MG63 (cell line): ENCODE measurements around the gene CD6. TPM values are rescaled to one million over a fixed set of nuclear protein-coding genes. Genes with fewer than 3 reads are reported as not detected.
A peak's percentile ranks its signal among the peaks of the same experiment; 100 is the strongest.
"Not testable (repeated sequence)": the region's sequence is repeated elsewhere in the genome, so short reads cannot be mapped to it uniquely, and the experiment has no call there.

Experiments used
- DNase-seq: peaks from one replicate; pipeline ENCODE4 v3.0.0-alpha.2; 2020
- H3K27me3 ChIP-seq: fragments of 250-450 bp; sonication (Bioruptor Pico); 2 replicates; pipeline ENCODE4 v1.5.1; 2020; ENCODE audit warnings: mild to moderate bottlenecking, moderate library complexity
- H3K36me3 ChIP-seq: fragments of 250-450 bp; sonication (Bioruptor Pico); 2 replicates; pipeline ENCODE4 v1.5.1; 2020; ENCODE audit warnings: mild to moderate bottlenecking, moderate library complexity
- H3K4me3 ChIP-seq: fragments of 250-450 bp; sonication (Bioruptor Pico); 2 replicates; pipeline ENCODE4 v1.5.1; 2020; ENCODE audit warnings: mild to moderate bottlenecking, moderate library complexity
- H3K9me3 ChIP-seq: fragments of 250-450 bp; sonication (Bioruptor Pico); 2 replicates; pipeline ENCODE4 v1.5.1; 2020; ENCODE audit warnings: mild to moderate bottlenecking, moderate library complexity
- total RNA-seq: library from RNA; depleted of rRNA; stranded (reverse); fragments of >200 nt; shearing (Covaris generic); gene quantifications from 2 replicates; pipeline ENCODE4 v1.2.3, GENCODE V29; 2014; ENCODE audit warnings: low replicate concordance

CD6 gene
- total RNA-seq, 1 experiment from 2014 or later, result not detected

GRCh38 chr11:60970369-60970774 lies 1.1 kb upstream of the CD6 start:
- H3K36me3 ChIP-seq, result no peaks in the 10 kb centered on the region
- peak; percentile 26 for DNase-seq
- no peak overlapping the region for H3K4me3 ChIP-seq
- no peaks in the 10 kb centered on the region for H3K27me3 ChIP-seq
- peaks cover 12% of the 10 kb centered on the region for H3K9me3 ChIP-seq

GRCh38 chr11:60970890-60971289 lies 590 bp upstream of the CD6 start:
- H3K36me3 ChIP-seq, result no peaks in the 10 kb centered on the region
- H3K9me3 ChIP-seq, result peaks cover 12% of the 10 kb centered on the region
- H3K4me3 ChIP-seq, result no peak overlapping the region
- no peak for DNase-seq
- H3K27me3 ChIP-seq, result no peaks in the 10 kb centered on the region

DNA sequence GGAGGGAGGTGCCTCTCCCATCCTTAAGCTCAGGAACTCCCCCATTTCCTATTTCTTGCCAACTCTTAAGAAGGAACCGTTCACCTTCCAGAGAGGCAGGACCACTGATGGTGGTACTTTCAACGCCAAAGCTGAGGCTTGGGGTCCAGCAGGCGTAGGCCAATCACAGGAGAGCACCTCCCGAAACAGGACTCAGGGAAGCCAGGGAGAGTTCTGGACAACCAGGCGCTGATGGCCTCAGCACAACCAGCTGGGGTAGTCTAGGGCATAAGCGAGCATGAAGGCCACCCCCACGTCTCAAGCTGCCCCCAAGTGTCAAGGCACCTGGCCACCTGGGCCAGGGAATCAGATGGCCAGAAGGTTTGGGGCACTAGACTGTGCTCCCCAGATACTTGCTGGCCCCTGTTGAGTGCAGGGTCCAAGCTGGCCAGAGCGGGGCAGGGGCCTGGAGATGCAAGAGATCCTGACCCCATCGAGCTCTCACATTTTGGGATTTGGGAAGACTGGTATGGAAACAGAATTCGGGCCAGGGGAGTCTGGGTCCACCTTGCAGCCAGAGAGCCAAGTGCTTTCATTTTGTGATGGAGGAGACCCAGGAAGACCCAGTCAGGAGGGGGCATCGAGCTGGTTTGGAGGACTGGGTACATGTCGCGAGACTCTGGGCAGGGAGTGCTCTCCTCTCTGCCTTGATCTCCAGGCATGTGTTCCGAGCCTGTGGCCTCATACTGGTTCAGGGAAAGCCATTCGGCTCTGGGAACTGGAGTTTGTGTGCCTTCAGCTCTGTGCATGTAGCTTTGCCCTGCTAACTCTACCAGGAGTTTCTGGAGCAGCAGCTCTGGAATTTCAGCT lies 926 bp downstream of the CD6 start:
- Histone ChIP-seq H3K4me3 (no peak overlapping the region), H3K36me3 (no peaks in the 10 kb centered on the region), H3K27me3 (no peaks in the 10 kb centered on the region), H3K9me3 (peaks cover 12% of the 10 kb centered on the region)
- no peak for DNase-seq

DNA sequence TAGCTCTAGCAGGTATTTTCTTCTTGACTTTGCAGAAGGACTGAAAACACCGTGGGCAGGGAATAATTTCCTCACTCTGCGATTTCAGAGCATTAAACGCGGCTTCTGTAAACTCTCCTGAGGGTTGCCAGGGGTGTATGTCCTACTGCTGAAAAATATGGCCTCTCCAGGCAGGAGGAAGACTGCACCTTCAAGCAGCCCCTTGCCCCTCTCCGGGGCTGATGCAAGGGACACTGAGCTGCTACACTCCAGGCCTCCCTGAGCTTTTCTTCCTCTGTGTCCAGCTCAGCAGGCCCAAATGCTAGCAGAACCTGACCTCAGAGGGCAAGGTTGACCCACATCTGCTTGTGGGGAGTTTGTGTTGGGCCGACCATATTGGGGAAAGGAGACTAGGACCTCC lies 2.2 kb downstream of the CD6 start:
- Histone ChIP-seq H3K9me3 (peaks cover 3% of the 10 kb centered on the region; the same call in 1 of the 2 replicates), H3K27me3 (no peaks in the 10 kb centered on the region)
- no peak for DNase-seq

DNA sequence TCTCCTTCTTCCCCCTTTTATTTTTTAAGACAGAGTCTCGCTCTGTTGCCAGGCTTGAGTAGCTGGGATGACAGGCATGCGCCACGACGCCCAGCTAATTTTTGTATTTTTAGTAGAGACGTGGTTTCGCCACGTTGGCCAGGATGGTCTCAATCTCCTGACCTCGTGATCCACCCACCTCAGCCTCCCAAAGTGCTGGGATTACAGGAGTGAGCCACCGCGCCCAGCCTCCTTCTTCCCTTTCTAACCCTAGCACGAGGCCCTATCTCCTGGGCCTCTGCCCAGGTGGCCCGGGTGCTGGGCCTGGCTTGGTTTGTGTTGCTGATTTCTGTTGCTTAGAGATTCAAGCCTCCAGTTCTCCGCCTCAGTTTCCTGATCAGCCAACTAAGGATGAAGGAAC lies 2.8 kb downstream of the CD6 start:
- H3K9me3 ChIP-seq, DNase-seq, H3K36me3 ChIP-seq, H3K27me3 ChIP-seq, H3K4me3 ChIP-seq: not testable (repeated sequence)

More for the DNA sequence above, 2.2 kb downstream of the CD6 start:
- no peaks in the 10 kb centered on the region for H3K36me3 ChIP-seq
- no peak overlapping the region for H3K4me3 ChIP-seq

GRCh38 chr11:60974726-60975125 lies 3.2 kb downstream of the CD6 start:
- no peaks in the 10 kb centered on the region for H3K36me3 ChIP-seq
- no peaks in the 10 kb centered on the region for H3K9me3 ChIP-seq
- no peaks in the 10 kb centered on the region for H3K27me3 ChIP-seq
- DNase-seq, result no peak
- no peak overlapping the region for H3K4me3 ChIP-seq

GRCh38 chr11:60977224-60977623 lies 5.7 kb downstream of the CD6 start:
- no peak overlapping the region for H3K4me3 ChIP-seq
- no peak for DNase-seq
- H3K9me3 ChIP-seq, result no peaks in the 10 kb centered on the region
- no peaks in the 10 kb centered on the region for H3K36me3 ChIP-seq
- H3K27me3 ChIP-seq, result no peaks in the 10 kb centered on the region

DNA sequence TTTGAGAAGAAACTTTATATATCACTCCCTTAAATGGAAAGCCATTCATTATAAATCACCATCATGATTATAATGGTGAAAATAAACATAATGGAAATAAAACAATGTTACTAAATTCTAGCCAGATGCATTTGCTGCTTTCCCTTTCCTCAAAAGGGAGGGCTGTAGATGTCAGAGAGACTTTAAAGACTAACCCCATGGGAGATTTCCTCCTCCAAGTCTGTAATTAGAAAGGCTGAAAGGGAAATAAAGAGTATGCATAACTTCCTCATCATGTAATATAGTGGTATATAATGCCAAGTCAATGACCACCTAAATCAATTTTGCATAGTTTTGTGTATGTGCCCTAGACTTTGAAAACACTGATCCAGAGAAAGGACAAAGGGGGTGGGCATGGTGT lies 6.4 kb downstream of the CD6 start:
- no peaks in the 10 kb centered on the region for H3K27me3 ChIP-seq
- no peaks in the 10 kb centered on the region for H3K36me3 ChIP-seq
- H3K4me3 ChIP-seq, result no peak overlapping the region
- no peak for DNase-seq
- no peaks in the 10 kb centered on the region for H3K9me3 ChIP-seq

DNA sequence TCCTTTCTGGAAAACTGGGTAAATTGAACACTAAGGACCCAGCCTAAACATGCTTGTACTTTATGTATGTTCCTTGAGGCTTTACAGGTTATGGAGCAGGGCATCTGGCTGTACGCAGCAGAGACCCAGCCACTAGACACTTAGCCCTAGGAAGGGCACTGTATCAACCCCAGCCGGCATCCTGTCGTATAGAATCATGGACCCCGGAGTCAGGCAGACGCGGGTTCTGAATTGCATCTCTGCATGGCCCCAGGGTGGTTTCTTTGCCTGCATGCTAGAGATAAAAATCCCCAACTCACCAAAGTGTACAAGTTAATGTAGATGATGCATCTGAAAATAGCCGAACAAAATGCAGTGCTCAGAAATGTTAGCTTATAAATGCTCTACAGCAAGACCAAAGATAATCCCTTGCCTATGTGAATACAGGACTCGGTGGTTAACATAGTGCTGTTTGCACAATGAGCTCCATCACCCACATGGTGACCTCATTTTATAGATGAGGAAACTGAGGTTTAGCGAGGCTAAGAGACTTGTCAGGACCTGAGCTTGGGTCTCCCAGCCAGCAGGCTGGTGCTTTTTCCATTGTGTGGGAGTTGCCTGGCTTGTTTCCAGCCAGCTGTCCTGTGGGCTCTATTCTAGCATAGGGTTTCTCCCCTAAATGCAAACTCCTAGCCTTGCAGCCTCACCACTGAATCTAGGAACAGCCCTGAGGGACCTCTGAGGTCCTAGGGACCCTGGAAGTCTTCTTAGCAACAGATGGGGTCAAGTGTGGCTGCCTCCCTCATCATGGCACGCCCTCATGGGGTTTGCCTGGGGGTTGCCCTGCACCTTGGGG lies 7.3 kb downstream of the CD6 start:
- no peak for DNase-seq
- Histone ChIP-seq H3K4me3 (no peak overlapping the region), H3K36me3 (no peaks in the 10 kb centered on the region), H3K27me3 (no peaks in the 10 kb centered on the region), H3K9me3 (no peaks in the 10 kb centered on the region)

DNA sequence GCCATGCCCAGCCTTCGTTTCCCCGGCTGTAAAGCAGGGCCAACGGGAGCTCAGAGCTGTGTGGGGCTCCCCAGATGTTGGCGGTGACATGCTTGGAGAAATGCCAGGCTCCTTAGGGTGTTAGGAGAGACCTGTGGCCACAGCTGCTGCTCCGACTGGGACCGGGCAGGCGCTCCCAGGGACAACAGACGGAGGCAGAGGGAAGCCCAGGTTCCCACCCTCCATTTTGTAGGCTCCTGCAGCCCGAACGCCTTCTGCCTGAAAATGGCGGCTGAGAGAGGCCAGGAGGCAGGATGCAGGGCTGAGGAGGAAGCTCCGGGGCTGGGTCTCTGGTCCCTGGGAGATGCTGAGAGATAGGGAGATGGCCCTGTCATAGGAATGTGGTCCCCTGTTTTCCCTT lies 10.0 kb downstream of the CD6 start:
- Histone ChIP-seq H3K4me3 (no peak overlapping the region), H3K36me3 (no peaks in the 10 kb centered on the region), H3K9me3 (no peaks in the 10 kb centered on the region), H3K27me3 (no peaks in the 10 kb centered on the region)
- no peak for DNase-seq

- H3K9me3 ChIP-seq, result no peaks in the 10 kb centered on the region
- no peak for DNase-seq
- H3K36me3 ChIP-seq, result no peaks in the 10 kb centered on the region
- H3K27me3 ChIP-seq, result no peaks in the 10 kb centered on the region
- H3K4me3 ChIP-seq, result no peak overlapping the region
Observed at GRCh38 chr11:60982184-60982583, 10.7 kb downstream of the CD6 start.

DNA sequence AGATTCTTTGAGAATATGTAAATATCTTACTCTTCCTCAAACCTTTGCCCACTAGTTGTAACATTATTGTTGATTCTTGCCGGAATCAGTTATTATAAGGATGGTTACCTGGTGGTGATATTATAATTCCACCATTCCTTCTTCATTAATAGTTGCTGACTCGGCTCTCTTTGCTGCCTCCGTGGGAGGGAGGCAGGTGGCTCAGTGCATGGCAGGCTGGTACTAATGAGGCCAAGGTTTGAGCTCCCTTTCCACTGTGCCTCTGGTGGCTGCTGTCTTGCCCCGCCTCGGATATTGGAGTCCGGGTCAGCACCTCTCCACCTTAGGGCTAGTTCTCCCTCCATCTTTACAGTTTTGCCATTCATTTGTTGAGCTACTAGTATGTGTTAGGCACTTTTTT lies 12.7 kb downstream of the CD6 start:
- no peak overlapping the region for H3K4me3 ChIP-seq
- no peak for DNase-seq
- H3K36me3 ChIP-seq, result no peaks in the 10 kb centered on the region
- no peaks in the 10 kb centered on the region for H3K27me3 ChIP-seq
- no peaks in the 10 kb centered on the region for H3K9me3 ChIP-seq

GRCh38 chr11:60984636-60985035 lies 13.2 kb downstream of the CD6 start:
- H3K9me3 ChIP-seq, result no peaks in the 10 kb centered on the region
- no peaks in the 10 kb centered on the region for H3K36me3 ChIP-seq
- H3K4me3 ChIP-seq, result no peak overlapping the region
- no peak for DNase-seq
- H3K27me3 ChIP-seq, result no peaks in the 10 kb centered on the region

GRCh38 chr11:60985501-60985900 lies 14.0 kb downstream of the CD6 start:
- Histone ChIP-seq H3K4me3 (no peak overlapping the region), H3K27me3 (no peaks in the 10 kb centered on the region), H3K36me3 (no peaks in the 10 kb centered on the region), H3K9me3 (no peaks in the 10 kb centered on the region)
- DNase-seq, result no peak

GRCh38 chr11:60985991-60986915 lies 14.8 kb downstream of the CD6 start:
- Histone ChIP-seq H3K36me3 (no peaks in the 10 kb centered on the region), H3K9me3 (no peaks in the 10 kb centered on the region), H3K27me3 (no peaks in the 10 kb centered on the region), H3K4me3 (no peak overlapping the region)
- DNase-seq, result peak; percentile 22

DNA sequence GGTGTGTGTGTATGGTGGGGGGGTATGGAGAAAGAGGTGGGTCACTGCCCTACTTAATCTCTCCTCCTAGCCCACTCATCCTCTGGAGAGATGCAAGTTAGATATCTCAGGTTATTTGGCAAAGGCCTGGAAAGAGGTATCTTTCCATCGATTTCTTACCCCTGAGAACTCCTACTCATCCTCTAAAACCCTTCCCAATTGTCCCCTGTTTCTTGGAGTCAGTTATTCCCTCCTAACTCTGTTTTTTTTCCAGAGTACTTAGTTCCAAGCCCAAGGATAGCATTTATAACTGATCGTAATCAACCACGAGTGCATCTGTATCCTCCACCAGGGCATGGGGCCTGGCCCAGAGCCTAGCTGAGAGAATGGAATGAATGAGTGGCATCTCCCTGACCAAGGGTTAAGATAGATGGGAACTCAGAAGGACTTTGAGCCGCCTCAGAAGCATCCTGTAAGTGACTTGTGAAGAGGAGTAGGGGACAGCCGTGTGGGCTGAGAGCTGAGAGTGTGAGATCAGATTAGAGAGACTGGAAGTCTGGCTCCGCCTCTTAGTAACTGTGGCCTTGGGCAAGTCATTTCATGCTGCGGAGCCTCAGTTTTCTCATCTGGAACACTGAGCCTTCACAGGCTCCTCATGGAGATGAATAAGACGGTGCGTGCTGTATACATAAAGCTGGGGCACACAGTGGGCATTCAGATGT lies 16.2 kb downstream of the CD6 start:
- DNase-seq, result no peak
- H3K4me3 ChIP-seq, result no peak overlapping the region
- H3K27me3 ChIP-seq, result 0 out of 2 replicates have a peak, but pooled peaks cover 2% of the 10 kb centered on the region
- no peaks in the 10 kb centered on the region for H3K9me3 ChIP-seq
- H3K36me3 ChIP-seq, result no peaks in the 10 kb centered on the region
